OCI-LY7 (cell line): ENCODE measurements around the gene SIPA1L3.

Source experiments
- CTCF ChIP-seq: fragments of 200-600 bp; sonication (generic); conservative IDR thresholded peaks from 2 replicates; pipeline ENCODE4 v1.5.1; 2014; ENCODE audit warnings: mild to moderate bottlenecking, antibody characterized with exemption, low read length, moderate library complexity, mixed read lengths
- EZH2phosphoT487 ChIP-seq: fragments of 200-600 bp; sonication (generic); IDR thresholded peaks from 2 replicates; pipeline ENCODE4 v1.6.1; 2018; ENCODE audit warnings: low read depth, borderline replicate concordance, mild to moderate bottlenecking, mixed run types, antibody characterized with exemption, low read length, moderate library complexity, mixed read lengths

- TF ChIP-seq CTCF (no peak), EZH2phosphoT487 (no peak)
Measured at GRCh38 chr19:38248421-38248820, 341.4 kb downstream of the SIPA1L3 start.
